Activated CD4-positive, alpha-beta T cell treated with anti-CD3 and anti-CD28 coated beads, Interleukin-2, amount 50 U/mL, for 48 hours (primary cell): Measurements from ENCODE around the gene RIMKLB.
"Not testable (repeated sequence)": the region's sequence is repeated elsewhere in the genome, so short reads cannot be mapped to it uniquely, and the experiment has no call there.

Experiments used
- DNase-seq, 2 experiments: peaks; one replicate each; pipeline ENCODE4 v3.0.0-alpha.2; 2020

RIMKLB gene

GRCh38 chr12:8695116-8695515 lies 2.7 kb upstream of the RIMKLB start:
- DNase-seq: no peak

- DNase-seq: no peak
Measured at GRCh38 chr12:8696442-8697090, 1.2 kb upstream of the RIMKLB start.

GRCh38 chr12:8697120-8697475 lies 693 bp upstream of the RIMKLB start:
- DNase-seq: no peak

- peak; percentile 42 to 48 for DNase-seq
Measured at GRCh38 chr12:8698132-8698851, 501 bp downstream of the RIMKLB start.

GRCh38 chr12:8698879-8699278 lies 1.1 kb downstream of the RIMKLB start:
- no peak for DNase-seq

- DNase-seq: no peak
Measured at GRCh38 chr12:8699714-8700113, 1.9 kb downstream of the RIMKLB start.

- no peak for DNase-seq
Measured at GRCh38 chr12:8701046-8701660, 3.4 kb downstream of the RIMKLB start.

GRCh38 chr12:8702159-8702558 lies 4.4 kb downstream of the RIMKLB start:
- no peak for DNase-seq

- no peak for DNase-seq
Measured at GRCh38 chr12:8709124-8709830, 11.5 kb downstream of the RIMKLB start.

- no peak for DNase-seq
Measured at GRCh38 chr12:8712572-8712971, 14.8 kb downstream of the RIMKLB start.

GRCh38 chr12:8722286-8722800 lies 24.6 kb downstream of the RIMKLB start:
- DNase-seq: no peak

- DNase-seq: no peak
Measured at GRCh38 chr12:8734873-8735381, 37.1 kb downstream of the RIMKLB start.

GRCh38 chr12:8742501-8742900 lies 44.7 kb downstream of the RIMKLB start:
- no peak for DNase-seq

GRCh38 chr12:8743121-8743520 lies 45.3 kb downstream of the RIMKLB start:
- not testable (repeated sequence) for DNase-seq

- DNase-seq: not testable (repeated sequence)
Measured at GRCh38 chr12:8745631-8746030, 47.8 kb downstream of the RIMKLB start.

GRCh38 chr12:8746046-8746445 lies 48.3 kb downstream of the RIMKLB start:
- no peak for DNase-seq

- not testable (repeated sequence) for DNase-seq
Measured at GRCh38 chr12:8760076-8760475, 62.3 kb downstream of the RIMKLB start.

- DNase-seq: not testable (repeated sequence)
Measured at GRCh38 chr12:8762701-8763100, 64.9 kb downstream of the RIMKLB start.

GRCh38 chr12:8766121-8766520 lies 68.3 kb downstream of the RIMKLB start:
- not testable (repeated sequence) for DNase-seq

GRCh38 chr12:8770499-8770898 lies 72.7 kb downstream of the RIMKLB start:
- DNase-seq: no peak

GRCh38 chr12:8771072-8771471 lies 73.3 kb downstream of the RIMKLB start:
- no peak for DNase-seq

- no peak for DNase-seq
Measured at GRCh38 chr12:8773461-8773860, 75.7 kb downstream of the RIMKLB start.

- DNase-seq: no peak
Measured at GRCh38 chr12:8779281-8779680, 81.5 kb downstream of the RIMKLB start.
